IPS-11a (cell line): ENCODE data around the gene DNAJC15.
"Not testable (repeated sequence)": the region's sequence is repeated elsewhere in the genome, so short reads cannot be mapped to it uniquely, and the experiment has no call there.

Source experiments
- H3K4me3 ChIP-seq: one replicate; pipeline ENCODE4 v1.5.1; 2013; ENCODE audit warnings: low read depth, low read length, control low read depth

DNAJC15 gene

DNA sequence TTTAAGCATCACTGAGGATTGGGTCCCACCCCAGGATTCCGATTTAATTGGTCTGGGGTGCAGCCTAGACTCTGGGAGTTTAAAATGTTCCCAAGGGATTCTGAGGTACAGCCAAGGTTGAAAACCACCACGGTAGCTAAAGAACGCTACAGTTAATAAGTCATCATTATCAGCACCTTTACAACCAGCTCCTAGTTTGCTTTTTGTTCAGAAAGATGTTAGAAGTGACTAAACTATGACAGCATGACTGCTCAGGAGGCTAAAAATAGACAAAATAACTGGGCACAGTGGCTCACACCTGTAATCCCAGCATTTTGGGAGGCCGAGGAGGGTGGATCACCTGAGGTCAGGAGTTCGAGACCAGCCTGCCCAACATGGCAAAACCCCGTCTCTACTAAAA lies 19.7 kb upstream of the DNAJC15 start:
- H3K4me3 ChIP-seq = no peak overlapping the region

DNA sequence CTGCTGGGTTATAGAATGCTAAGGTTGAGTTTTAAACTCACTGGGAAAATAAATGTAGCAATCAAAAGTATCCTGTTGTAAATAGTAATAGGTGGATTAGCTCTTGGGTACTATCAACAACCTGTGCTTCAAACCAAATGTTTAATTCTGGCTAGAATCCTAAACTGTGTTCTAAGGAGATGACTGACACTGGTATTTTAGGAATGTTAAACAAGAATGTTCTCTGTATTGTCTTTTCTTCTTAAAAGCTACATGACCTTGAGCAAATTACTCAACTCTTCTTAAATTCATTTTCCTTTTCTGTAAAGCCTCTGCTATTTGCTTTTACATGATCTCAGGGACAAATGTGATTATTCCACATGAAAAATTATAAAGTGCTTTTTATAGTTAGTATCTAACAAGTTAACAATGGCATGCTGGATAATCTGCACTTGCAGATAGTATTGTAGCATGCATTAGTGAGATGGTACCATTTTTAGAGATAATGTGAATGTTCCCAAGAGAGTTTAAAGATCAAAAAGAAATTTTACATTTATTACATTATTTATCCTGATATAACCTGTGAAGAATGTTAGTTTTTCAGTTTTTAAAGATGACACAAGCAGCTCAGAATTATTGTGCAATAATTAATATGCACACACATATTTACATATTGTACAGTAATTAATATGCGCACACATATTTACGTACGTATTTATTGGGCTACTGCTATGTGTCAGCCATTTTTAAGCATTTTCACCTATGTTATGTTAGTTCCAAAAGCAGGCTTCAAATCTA lies 17.7 kb upstream of the DNAJC15 start:
- H3K4me3 ChIP-seq = no peak overlapping the region

DNA sequence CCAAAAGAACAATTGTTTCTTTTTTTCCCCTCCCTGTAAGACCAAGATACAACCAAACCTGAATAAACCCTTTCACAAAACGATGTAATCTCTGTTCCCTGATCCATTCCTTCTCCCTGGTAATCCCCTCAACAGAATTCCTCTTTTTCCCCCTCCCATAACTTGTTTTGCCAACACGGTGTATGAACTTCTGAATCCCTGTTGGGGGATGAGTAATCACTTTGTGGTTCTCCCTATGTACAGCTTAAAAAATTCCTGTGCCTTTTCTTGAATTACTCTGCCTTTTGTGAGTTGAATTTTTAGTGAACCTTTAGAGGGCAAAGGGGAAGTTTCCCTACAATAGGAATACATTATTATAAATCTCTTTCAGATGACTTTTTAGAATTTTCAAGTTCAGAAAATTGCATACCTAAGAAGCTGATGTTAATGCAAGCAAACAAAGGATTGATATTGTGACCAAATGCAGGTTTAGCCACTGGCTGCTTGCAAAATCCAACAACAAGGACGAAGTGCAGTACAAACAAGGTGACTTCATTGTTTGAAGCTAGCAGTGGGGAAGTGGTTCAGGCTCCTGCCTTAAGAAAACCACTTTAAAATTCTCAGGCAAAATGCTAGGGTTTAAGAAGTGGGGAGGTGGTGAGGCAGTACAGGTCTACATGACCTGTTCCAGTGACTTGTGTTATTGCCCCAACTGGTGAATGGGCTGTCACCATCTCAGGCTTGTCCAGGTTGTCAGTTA lies 16.3 kb upstream of the DNAJC15 start:
- H3K4me3 ChIP-seq = no peak overlapping the region

DNA sequence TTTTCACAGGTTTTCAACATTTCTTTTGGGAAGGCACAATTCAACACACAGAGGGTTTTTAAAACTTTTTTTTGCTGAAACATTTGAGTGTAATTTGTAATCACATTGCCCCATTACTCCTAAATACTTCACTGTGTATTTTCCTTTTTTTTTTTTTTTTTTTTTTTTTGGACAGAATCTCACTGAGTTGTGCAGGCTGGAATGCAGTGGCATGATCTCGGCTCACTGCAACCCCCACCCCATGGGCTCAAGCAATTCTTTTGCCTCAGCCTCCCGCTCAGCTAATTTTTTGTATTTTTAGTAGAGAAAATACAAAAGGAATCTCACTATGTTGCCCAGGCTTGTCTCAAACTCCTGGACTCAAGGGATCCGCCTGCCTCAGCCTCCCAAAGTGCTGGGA lies 14.8 kb upstream of the DNAJC15 start:
- no peak overlapping the region for H3K4me3 ChIP-seq

DNA sequence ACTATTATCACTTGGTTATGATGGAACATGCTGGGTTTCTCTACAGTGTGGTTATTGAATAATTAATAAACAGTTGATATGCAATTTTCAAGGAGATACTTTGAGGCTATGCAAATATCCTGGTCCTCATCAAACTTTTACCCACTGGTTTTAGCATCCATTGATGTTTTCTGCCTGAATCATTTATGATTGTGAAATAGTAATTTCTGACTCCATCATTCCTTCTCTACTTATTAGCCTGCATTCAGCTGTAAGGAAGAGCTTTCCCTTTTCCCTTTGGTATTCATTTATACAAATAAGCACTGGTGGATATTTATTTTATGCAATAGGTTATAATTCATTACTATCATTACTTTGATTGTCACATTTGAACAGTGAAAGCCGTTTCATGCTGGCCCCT lies 13.9 kb upstream of the DNAJC15 start:
- H3K4me3 ChIP-seq = no peak overlapping the region

DNA sequence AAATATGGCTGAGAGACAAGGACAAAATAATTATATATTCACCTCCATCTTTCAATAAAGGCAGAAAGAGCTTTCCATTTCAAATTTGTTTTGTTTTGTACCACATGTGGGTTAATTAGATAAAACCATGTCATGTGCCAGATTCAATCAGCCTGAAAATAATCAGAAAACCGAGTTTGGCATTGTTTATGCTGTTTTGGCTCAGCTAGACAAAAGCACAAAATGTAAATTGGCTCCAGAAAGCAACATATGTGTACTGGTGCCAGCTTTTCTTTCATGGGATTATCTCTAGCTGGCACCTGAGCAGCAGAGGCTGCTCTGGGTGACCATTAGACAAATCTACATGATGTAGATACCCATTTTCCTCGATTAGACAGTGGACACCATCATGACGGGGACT lies 9.2 kb upstream of the DNAJC15 start:
- H3K4me3 ChIP-seq = no peak overlapping the region

DNA sequence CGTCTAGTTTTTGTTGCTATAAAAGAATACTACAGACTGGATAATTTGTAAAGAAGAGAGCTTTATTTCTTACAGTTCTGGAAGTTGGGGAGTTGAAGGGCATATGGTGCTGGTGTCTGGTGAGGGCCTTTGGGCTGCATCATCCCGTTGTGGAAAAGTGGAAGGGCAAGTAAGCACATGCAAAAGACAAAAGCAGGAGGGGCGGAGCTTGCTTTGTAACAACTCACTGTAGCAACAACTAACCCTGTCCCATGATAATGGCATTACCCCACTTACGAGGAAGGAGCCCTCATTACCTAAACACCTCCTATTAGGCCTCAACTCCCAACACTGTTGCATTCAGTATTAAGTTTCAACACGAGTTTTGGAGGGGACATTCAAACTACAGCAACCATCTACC lies 7.2 kb upstream of the DNAJC15 start:
- H3K4me3 ChIP-seq = no peak overlapping the region

DNA sequence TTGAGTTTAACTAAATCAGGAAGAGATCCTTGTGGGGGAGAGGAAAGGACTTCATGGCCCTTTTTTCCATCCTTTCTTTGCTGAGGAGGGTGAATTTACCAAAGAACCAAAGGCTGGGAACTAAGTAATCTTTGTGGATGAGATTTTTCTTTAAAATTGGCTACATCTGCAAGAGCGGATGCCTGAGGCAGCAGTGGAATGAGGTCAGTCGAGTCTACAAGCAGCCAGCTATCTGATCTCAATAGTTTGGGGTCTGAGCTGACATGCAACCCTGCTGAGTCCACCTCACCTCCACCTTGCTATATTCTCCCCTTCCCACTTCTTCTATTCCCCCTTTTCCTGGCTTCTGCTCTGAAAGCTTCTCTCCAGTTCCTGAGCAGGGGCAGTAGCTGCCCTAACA lies 3.6 kb upstream of the DNAJC15 start:
- H3K4me3 ChIP-seq = no peak overlapping the region

DNA sequence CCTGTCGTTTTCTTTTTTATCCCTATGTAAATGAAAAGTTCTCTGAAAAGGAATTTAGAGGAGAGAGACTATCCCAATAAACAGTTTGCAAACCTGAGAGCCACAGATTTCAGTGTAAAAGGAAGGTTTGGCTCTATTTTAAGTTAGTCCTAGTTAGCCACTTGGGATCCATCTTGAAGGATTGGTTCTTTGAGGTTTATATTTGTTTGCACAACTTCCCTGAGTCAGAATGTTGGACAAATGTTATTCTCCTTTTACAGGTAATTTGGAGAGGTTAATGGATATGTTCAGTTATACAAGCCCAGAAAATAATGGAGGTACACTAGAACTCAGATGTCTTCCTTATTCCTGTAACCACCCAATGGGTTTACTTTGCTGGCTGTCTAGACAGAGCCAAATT lies 2.6 kb upstream of the DNAJC15 start:
- no peak overlapping the region for H3K4me3 ChIP-seq

DNA sequence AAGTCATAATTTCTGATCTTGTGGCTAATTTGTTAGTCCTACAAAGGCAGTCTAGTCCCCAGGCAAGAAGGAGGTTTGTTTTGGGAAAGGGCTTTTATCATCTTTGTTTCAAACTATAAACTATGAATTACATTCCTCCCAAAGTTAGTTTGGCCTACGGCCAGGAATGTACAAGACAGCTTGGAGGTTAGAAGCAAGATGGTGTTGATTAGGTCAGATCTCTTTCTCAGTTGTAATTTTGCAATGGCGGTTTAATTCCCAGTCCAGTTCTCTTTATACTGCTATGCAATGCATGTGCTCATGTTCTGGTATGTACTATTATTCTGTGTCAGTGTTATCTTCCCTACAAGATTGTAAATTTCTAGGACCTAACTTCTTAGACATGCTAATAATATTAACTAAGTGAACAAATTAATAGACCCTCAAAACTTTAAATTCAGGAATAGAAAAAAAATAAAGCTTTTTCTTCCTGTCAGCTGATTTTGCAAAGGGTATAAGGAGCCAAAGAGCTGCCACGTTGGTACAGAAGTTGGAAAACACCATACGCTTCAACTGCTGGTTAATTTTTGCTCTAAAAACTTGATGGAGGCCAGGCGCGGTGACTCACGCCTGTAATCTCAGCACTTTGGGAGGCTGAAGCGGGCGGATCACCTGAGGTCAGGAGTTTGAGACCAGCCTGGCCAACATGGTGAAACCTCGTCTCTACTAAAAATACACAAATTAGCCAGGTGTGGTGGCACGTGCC lies 1.3 kb upstream of the DNAJC15 start:
- H3K4me3 ChIP-seq = no peak overlapping the region

DNA sequence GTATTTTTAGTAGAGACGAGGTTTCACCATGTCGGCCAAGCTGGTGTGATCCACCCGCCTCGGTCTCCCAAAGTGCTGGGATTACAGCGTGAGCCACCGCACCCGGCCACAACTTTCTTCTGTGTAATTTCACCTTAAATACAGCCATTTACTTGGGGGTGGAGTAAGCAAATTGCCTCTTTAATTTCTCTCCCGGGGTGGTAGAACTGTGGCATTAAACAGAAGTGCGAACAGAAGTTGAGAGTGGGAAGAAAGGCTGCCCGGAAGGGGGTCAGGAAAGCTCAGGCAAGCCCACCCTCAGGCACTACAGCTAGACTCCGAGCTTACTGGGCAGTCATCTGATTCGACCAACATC lies 475 bp upstream of the DNAJC15 start:
- peak overlapping the region; percentile 56 for H3K4me3 ChIP-seq

DNA sequence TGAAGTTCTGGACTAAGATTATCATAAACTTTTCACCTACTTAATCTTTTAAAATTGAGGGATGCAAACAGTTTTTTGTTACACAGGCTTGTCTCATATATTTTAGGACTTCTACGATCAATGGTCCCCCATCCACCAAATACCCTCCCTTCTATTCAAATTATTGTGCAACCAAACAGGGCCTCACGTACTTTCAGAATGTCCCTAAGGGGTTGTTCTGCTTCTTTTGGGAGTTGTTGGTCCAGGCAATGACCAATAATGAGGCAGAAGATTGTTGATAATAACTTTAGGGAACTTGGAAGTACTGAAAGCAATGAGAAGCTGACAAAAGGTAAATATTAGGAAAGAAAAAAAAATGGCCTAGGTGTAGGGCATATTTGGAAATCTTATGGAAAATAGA lies 2.9 kb downstream of the DNAJC15 start:
- no peak overlapping the region for H3K4me3 ChIP-seq

DNA sequence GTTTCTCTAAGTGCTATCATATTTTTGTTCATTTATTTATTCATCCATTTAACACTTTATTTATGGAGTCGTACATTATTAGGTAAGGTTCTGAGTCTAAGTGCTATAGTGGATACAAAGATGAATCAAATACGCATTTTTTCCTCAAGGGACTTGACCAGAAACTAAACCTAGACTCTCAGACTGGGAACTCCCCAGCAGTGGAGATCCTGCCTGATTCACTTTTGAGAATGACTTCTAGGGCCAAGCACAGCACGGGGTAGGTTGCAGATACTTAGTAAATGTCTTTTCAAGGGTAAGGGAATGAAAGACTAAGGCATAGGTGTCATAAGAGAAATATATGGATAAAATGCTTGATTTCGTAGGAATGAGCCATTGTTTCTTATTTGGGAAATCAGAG lies 7.2 kb downstream of the DNAJC15 start:
- H3K4me3 ChIP-seq = no peak overlapping the region

DNA sequence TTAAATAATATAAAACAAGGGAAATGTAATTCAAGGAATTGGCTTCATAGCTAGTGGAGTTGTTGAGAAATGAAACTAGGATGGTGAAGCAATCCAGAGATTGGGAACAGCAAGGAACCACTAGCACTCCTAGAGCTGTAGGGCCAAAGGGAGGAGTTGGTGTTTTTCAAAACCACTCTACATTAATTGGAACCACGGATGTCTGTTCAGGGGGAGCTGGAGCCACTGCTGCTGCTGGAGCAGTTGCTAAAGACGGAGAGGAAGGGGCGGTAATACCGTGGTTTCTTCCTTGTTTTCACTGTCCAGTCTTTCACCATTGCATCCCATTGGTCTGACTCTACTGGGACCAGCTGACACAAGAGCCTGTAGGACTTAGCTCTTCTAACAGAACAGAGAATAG lies 8.5 kb downstream of the DNAJC15 start:
- no peak overlapping the region for H3K4me3 ChIP-seq

DNA sequence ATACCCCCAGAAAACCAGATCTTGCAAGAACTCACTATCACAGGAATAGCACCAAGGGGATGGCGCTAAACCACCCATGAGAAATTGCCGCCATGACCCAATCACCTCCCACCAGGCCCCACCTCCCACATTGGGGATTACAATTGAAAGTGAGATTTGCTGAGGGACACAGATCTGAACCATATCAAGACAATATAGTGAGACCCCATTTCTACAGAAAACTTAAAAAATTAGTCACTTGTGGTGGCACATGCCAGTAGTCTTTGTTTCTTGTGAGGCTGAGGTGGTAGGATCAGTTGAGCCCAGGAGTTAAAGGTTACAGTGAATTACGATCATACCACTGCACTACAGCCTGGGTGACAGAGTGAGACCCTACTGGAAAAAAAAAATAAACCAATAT lies 9.7 kb downstream of the DNAJC15 start:
- no peak overlapping the region for H3K4me3 ChIP-seq

DNA sequence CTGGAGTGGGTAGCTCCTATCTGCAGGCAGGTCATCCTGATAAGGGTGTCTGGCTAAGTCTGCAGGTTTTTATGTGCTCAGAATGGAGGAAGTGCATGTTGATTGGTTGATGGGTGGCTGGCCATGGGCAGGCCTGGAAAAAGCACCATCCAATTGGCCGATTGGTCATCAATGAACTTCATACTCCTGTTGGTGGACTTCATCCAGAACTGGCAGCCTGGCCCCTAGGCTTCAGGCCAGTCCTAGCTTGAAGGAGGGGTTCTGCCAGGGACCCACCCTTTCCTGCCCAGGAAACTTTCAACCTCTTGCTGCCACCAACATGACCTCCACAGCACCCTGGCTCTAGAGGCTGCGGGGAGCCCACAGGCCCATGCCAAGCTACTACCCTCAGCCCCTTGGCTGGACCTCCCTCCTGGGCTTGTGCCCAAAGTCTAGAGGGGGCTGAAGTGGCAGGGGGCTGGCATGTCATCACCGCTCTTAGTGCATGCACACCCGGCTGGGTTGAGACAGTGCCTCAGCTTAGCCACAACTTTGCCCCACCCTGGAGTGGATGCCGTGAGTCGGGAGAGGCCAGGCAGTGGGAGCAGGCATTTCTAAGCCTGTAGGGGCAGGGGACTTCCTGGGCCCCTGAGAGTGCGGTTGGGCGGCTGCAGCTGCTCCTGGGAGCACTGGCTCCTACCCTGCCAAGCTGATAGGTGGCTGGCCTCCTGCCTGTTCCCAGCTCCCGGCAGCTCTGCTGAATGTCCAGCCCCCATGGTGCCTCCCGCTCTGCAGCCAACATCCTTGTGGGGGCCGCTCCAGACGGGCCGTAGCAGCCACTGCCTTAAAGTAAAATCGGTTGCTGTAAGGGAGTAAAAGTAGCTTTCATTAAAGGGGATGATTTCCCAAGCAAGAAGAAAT lies 13.2 kb downstream of the DNAJC15 start:
- H3K4me3 ChIP-seq = no peak overlapping the region

DNA sequence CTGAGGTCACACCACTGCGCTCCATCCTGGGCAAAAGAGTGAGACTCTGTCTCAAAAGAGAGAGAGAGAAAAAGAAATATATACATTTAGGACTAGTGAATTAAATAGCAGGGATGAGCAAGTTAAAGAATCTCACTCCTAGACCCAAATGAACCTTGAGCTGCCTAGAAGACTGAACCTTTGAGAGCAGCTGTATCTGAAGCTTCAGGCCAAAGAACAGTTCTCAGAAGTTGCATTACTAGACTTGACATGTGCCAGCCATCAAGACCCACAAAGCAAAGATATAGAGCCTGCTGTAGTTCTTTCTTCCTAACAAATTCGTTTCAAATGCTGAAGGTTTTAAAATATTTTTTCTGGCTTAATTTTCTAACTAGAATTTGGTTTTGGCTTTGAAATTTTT lies 16.6 kb downstream of the DNAJC15 start:
- H3K4me3 ChIP-seq = no peak overlapping the region

DNA sequence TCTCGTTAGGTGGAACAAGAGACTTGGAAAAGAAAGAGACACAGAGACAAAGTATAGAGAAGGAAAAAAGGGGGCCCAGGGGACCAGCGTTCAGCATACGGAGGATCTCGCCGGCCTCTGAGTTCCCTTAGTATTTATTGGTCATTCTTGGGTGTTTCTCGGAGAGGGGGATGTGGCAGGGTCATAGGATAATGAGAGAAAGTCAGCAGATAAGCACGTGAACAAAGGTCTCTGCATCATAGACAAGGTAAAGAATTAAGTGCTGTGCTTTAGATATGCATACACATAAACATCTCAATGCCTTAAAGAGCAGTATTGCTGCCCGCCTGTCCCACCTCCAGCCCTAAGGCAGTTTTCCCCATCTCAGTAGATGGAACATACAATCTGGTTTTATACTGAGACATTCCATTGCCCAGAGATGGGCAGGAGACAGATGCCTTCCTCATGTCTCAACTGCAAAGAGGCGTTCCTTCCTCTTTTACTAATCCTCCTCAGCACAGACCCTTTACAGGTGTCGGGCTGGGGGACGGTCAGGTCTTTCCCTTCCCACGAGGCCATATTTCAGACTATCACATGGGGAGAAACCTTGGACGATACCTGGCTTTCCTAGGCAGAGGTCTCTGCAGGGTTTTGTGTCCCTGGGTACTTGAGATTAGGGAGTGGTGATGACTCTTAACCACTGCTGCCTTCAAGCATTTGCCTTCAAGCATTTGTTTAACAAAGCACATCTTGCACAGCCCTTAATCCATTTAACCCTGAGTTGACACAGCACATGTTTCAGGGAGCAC lies 17.4 kb downstream of the DNAJC15 start:
- H3K4me3 ChIP-seq = not testable (repeated sequence)

DNA sequence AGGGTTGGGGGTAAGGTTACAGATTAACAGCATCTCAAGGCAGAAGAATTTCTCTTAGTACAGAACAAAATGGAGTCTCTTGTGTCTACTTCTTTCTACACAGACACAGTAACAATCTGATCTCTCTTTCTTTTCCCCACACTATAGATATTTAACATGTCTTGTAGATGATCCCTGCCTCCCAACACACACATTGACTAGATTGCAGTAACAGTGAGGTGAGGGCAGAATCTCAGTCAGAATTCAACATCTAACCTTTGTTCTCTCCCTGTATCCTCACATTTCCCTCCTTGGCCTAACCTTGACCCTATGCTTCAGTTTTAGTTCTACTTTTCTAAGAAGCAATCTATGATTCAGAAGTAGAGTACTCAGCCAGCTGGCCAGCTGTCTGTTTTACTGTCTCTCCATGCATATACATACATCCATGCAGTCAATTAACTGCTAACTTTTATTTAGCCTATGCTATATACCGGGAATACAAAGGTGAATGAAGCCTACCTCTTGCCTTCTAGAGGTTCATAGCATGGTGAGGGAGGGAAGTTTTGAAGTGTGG lies 18.1 kb downstream of the DNAJC15 start:
- no peak overlapping the region for H3K4me3 ChIP-seq

DNA sequence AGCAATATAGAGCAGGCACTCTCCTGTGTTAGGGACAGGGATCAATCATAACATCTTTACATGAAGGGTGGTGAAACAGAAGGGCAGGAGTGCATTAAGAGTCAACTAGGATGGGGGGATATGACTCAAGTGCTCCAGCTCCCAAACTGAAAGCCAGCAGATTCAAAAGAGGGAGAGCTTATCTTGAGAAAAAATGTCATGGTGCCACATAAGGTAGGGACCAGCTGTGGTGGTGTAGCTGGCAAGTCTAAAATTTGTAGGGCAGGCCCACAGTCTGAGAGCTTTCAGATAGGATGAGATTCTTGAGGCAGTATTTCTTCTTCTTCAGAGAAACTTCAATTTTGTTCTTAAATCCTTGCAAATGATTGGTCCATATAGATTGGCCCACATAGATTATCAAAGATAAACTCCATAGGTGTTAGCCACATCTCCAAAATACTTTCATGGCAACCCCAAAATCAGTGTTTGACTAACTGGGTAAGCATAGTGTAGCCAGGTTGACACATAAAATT lies 19.1 kb downstream of the DNAJC15 start:
- H3K4me3 ChIP-seq = no peak overlapping the region
